Measurements from ENCODE around the gene CRTC3.
A peak's percentile ranks its signal among the peaks of the same experiment; 100 is the strongest.

CRTC3 gene

DNA sequence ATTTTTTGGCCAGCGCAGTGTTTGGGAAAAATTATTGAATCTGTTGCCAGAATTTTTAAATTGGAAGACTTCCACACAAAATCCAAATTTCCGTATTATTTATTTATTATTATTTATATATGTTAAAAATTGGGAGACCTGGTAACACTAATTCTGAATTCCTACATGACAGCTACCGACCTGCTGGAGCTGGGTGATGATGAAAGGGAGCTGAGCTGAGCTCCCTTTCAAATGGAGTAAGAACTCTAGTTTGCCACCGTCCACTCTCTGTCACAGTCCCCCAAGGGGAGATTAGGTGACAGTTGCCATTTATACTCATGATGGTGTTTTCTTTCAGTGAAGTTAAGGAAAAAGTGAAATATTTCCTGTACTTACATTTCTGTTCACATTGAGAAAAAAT is 1.4 kb downstream of the CRTC3 start:
- TF ChIP-seq, protein P1, sequence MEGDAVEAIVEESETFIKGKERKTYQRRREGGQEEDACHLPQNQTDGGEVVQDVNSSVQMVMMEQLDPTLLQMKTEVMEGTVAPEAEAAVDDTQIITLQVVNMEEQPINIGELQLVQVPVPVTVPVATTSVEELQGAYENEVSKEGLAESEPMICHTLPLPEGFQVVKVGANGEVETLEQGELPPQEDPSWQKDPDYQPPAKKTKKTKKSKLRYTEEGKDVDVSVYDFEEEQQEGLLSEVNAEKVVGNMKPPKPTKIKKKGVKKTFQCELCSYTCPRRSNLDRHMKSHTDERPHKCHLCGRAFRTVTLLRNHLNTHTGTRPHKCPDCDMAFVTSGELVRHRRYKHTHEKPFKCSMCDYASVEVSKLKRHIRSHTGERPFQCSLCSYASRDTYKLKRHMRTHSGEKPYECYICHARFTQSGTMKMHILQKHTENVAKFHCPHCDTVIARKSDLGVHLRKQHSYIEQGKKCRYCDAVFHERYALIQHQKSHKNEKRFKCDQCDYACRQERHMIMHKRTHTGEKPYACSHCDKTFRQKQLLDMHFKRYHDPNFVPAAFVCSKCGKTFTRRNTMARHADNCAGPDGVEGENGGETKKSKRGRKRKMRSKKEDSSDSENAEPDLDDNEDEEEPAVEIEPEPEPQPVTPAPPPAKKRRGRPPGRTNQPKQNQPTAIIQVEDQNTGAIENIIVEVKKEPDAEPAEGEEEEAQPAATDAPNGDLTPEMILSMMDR (IDR thresholded peaks at IDR 0.05), result no peak

DNA sequence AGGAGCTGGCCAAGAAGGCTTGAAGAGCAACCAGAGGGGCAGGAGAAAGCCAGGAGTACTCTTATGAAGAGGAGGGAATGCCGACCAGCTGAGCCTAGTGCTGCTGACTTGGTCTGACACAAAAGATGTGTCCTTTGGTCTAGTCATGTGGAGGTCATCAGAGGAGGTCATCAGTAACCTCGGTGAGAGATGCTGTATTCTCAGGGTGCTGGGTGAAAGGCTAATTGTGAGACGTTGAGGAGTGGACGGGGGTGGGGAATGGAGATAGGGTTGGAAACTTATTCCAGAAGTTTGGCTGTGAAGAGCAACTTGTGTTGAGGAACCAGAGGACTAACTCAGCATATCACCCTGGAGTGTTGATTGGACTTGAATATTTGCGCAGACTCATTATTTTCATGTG is 5.5 kb downstream of the CRTC3 start:
- TF ChIP-seq, protein P1 (IDR thresholded peaks at IDR 0.05), result no peak

DNA sequence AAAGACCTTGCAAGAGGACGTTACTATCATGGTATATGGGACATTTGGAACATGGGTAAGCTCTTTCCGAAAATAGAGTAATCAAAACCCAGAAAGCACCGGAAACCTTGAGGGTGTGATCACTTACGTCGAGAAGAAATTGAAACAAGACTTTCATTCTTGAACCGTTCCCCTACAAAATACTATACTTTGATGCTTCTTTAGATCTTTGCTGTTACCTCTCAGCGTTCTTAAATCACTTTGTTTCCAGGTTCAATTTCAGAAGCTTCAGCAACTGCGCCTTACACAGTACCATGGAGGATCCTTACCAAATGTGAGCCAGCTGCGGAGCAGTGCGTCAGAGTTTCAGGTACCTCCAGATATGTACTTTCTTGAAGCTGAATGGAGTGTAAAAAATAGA is 10.1 kb downstream of the CRTC3 start:
- TF ChIP-seq, protein P1 (IDR thresholded peaks at IDR 0.05), result no peak

DNA sequence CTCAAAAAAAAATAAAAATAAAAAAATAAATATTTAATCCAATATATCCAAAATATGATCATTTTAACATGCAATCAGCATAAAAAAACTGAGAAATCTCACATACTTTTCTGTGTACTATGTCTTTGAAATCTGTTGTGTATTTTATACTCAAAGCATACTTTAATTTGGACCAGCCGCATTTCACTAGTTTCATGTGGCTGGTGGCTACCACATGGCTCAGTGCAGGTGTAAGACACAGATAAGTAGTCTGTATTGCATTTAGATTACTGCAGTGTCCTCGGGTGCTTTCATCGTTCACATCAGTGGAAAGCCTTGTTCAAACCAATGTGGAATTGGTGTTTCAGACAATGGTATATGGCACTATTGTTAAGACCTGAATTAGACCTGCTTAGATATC is 11.0 kb downstream of the CRTC3 start:
- TF ChIP-seq, protein P1 (IDR thresholded peaks at IDR 0.05), result no peak

DNA sequence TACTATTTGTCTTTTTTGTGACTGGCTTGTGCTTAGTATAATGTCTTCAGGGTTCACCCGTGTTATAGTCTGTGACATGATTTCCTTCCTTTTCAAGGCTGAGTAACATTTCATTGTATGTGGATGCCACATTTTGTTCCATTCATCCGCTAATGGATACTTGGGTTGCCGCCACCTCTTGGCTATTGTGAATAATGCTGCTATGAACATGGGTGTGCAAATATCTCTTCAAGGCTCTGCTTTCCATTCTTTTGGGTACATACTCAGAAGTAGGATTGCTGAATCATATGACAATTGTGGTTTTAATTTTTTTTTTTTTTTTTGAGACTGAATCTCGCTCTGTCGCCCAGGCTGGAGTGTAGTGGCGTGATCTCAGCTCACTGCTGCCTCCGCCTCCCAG is 15.4 kb downstream of the CRTC3 start:
- TF ChIP-seq, protein P1 (IDR thresholded peaks at IDR 0.05), result 0 out of 2 replicates have a peak, but pooled peaks have one; percentile 7

DNA sequence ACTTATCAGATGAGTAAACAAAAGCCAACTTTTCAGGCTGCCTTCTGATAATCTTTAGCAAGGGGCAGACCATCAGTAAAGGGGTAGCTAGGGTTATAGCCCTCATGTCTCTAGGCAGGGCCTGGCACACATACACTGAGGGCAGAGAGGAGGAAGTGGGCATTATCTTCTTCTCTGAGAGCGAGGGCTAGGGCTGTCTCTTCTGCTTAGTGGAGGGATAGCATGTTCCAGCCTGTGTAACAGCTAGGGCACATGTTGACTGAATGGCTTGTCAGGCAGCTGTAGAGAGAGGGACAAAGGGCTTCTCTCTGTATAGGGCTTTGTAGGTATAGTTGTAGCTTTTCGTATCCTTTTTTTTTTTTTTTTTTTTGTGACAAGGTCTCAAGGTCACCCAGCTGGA is 17.8 kb downstream of the CRTC3 start:
- TF ChIP-seq, protein P1 (IDR thresholded peaks at IDR 0.05), result no peak

DNA sequence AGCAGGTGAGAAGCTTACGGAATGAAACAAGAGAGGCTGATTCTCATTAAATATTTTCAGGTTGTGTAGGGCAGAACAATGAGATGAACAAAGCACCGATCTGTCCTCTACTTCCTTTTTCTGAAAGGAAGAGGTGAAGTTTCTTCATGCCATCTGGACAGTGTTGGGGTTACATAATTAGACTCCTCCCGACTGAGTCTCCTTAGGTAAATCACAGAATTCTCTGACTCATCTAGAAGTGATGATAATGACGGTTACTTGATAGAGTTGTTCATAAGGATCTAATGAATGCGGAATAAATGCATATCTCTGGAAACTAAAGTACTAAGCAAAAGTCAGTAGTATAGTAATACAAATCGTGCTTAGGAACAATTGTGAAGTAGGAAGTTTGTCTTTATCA is 21.2 kb downstream of the CRTC3 start:
- TF ChIP-seq, protein P1 (IDR thresholded peaks at IDR 0.05), result no peak

Data from LNCAP (cell line).